ENCODE results near the gene TOMM20.

DNA sequence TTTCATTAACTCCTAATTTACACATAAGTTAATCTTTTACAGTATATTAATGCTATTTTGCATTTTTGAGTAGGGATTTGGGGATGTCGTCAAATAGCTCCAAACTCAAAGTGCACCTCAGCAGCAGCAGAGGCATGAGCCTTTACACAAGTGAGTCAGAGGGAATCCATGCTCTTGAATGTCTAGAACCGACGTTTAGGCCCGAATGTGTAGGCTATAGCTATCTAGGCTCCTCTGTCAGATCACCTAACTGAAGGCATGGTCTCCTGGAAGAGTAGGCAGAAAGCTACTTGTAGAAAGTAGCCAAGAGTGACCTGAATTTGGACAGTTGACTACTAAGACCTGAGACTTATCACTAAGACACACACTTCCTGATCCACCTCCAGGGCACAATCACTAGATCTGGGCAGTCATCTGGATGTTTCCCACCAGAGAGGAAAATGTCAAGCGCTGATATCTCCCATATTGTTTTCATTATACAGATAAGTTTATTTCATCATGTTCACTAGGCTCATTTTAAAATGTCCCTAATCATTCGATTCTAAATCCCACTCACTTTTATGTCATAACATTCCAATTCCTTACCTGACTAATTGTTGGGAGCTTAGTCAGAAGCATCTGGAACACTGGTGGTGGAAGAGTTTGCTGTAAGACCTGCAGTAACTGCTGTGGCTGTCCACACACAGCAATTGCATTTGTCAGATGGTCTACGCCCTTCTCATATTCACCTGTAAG, 15.3 kb downstream of the TOMM20 start:
- TF ChIP-seq, protein P1, sequence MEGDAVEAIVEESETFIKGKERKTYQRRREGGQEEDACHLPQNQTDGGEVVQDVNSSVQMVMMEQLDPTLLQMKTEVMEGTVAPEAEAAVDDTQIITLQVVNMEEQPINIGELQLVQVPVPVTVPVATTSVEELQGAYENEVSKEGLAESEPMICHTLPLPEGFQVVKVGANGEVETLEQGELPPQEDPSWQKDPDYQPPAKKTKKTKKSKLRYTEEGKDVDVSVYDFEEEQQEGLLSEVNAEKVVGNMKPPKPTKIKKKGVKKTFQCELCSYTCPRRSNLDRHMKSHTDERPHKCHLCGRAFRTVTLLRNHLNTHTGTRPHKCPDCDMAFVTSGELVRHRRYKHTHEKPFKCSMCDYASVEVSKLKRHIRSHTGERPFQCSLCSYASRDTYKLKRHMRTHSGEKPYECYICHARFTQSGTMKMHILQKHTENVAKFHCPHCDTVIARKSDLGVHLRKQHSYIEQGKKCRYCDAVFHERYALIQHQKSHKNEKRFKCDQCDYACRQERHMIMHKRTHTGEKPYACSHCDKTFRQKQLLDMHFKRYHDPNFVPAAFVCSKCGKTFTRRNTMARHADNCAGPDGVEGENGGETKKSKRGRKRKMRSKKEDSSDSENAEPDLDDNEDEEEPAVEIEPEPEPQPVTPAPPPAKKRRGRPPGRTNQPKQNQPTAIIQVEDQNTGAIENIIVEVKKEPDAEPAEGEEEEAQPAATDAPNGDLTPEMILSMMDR (IDR thresholded peaks at IDR 0.05): no peak
- TF ChIP-seq TCF7L2 (IDR thresholded peaks at IDR 0.05; ENCODE audit: low read depth, low read length): no peak
- no peak for TF ChIP-seq POLR2AphosphoS5 (IDR thresholded peaks at IDR 0.05; ENCODE audit: low read depth, low read length)
- TF ChIP-seq, protein P2, sequence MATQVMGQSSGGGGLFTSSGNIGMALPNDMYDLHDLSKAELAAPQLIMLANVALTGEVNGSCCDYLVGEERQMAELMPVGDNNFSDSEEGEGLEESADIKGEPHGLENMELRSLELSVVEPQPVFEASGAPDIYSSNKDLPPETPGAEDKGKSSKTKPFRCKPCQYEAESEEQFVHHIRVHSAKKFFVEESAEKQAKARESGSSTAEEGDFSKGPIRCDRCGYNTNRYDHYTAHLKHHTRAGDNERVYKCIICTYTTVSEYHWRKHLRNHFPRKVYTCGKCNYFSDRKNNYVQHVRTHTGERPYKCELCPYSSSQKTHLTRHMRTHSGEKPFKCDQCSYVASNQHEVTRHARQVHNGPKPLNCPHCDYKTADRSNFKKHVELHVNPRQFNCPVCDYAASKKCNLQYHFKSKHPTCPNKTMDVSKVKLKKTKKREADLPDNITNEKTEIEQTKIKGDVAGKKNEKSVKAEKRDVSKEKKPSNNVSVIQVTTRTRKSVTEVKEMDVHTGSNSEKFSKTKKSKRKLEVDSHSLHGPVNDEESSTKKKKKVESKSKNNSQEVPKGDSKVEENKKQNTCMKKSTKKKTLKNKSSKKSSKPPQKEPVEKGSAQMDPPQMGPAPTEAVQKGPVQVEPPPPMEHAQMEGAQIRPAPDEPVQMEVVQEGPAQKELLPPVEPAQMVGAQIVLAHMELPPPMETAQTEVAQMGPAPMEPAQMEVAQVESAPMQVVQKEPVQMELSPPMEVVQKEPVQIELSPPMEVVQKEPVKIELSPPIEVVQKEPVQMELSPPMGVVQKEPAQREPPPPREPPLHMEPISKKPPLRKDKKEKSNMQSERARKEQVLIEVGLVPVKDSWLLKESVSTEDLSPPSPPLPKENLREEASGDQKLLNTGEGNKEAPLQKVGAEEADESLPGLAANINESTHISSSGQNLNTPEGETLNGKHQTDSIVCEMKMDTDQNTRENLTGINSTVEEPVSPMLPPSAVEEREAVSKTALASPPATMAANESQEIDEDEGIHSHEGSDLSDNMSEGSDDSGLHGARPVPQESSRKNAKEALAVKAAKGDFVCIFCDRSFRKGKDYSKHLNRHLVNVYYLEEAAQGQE (IDR thresholded peaks at IDR 0.05; ENCODE audit: insufficient read depth in 1 of 2, low read depth in 2 of 2, low read length in 1 of 2): no peak
- TF ChIP-seq SIN3A (IDR thresholded peaks at IDR 0.05; ENCODE audit: borderline replicate concordance, insufficient read depth, low read depth, low read length): no peak
